ENCODE measurements around the gene TTC9B. TPM values are rescaled to one million over a fixed set of nuclear protein-coding genes. Genes with fewer than 3 reads are reported as not detected.

TTC9B gene
- total and polyA plus RNA-seq, 7 donors: 0.06 TPM; not detected in 6

DNA sequence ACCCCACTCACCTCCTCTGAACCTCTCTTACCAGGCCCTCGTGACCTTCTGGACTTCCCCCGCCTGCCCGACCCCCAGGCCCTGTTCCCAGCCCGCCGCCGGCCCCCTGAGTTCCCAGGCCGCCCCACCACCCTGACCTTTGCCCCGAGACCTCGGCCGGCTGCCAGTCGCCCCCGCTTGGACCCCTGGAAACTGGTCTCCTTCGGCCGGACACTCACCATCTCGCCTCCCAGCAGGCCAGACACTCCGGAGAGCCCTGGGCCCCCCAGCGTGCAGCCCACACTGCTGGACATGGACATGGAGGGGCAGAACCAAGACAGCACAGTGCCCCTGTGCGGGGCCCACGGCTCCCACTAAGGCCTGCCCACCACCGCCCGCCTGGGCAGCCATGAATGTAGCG lies 3.2 kb downstream of the TTC9B start:
- 87 to 91% (median 88%) methylated on average over 21 to 22 of the region's 22 CpGs for WGBS, 3 donors
- intact Hi-C loops (cut with DNase I): no loop called here
- DNase-seq: no peak
- Histone ChIP-seq H3K4me1 (peaks cover 9% of the 10 kb centered on the region), H3K4me3 (no peak overlapping the region), H3K9me3 (no peaks in the 10 kb centered on the region), H3K27me3 (ENCODE audit: insufficient read depth in 3 of 3, low read length in 2 of 3) (peaks cover 0 to 33% (median 8%) of the 10 kb centered on the region in 3 donors), H3K27ac (no peak overlapping the region), H3K36me3 (ENCODE audit: insufficient read depth in 1 of 2, low read depth in 1 of 2) (peaks cover 0 to 30% of the 10 kb centered on the region in 2 donors)
- TF ChIP-seq, protein P1, sequence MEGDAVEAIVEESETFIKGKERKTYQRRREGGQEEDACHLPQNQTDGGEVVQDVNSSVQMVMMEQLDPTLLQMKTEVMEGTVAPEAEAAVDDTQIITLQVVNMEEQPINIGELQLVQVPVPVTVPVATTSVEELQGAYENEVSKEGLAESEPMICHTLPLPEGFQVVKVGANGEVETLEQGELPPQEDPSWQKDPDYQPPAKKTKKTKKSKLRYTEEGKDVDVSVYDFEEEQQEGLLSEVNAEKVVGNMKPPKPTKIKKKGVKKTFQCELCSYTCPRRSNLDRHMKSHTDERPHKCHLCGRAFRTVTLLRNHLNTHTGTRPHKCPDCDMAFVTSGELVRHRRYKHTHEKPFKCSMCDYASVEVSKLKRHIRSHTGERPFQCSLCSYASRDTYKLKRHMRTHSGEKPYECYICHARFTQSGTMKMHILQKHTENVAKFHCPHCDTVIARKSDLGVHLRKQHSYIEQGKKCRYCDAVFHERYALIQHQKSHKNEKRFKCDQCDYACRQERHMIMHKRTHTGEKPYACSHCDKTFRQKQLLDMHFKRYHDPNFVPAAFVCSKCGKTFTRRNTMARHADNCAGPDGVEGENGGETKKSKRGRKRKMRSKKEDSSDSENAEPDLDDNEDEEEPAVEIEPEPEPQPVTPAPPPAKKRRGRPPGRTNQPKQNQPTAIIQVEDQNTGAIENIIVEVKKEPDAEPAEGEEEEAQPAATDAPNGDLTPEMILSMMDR (IDR thresholded peaks at IDR 0.05): no peak
- no peak for ATAC-seq

DNA sequence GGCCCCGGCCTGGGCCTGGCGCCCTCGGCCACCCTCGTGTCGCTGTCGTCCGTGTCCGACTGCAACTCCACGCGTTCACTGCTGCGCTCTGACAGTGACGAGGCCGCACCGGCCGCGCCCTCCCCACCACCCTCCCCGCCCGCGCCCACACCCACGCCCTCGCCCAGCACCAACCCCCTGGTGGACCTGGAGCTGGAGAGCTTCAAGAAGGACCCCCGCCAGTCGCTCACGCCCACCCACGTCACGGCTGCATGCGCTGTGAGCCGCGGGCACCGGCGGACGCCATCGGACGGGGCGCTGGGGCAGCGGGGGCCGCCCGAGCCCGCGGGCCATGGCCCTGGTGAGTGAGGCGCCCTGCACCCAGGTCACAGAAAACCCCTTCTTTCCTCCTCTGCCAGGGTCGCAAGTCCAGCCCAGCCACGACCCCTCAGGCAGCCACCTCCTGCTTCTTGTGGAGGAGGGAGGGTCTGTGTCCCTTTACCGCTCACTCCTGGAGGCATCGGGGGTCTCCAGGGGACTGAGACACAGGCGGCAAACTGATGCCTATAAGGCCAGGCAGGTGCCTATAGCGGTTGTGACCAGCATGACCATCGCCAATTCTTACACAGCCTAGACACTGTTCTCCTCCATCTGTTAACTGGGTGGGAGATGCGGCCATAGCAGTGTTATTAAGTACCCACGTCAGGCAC lies 4.2 kb downstream of the TTC9B start:
- ATAC-seq (no peak), DNase-seq (no peak)
- Histone ChIP-seq H3K4me3 (no peak overlapping the region), H3K27ac (no peak overlapping the region), H3K36me3 (ENCODE audit: insufficient read depth in 1 of 2, low read depth in 1 of 2) (peaks cover 0 to 39% of the 10 kb centered on the region in 2 donors), H3K27me3 (ENCODE audit: insufficient read depth in 3 of 3, low read length in 2 of 3) (peaks cover 0 to 29% (median 8%) of the 10 kb centered on the region in 3 donors), H3K9me3 (no peaks in the 10 kb centered on the region), H3K4me1 (peaks cover 5% of the 10 kb centered on the region)
- intact Hi-C loops (cut with DNase I): no loop called here
- 90 to 93% (median 91%) methylated on average over 40 to 50 of the region's 50 CpGs for WGBS, 3 donors
- TF ChIP-seq, protein P1 (IDR thresholded peaks at IDR 0.05): no peak

DNA sequence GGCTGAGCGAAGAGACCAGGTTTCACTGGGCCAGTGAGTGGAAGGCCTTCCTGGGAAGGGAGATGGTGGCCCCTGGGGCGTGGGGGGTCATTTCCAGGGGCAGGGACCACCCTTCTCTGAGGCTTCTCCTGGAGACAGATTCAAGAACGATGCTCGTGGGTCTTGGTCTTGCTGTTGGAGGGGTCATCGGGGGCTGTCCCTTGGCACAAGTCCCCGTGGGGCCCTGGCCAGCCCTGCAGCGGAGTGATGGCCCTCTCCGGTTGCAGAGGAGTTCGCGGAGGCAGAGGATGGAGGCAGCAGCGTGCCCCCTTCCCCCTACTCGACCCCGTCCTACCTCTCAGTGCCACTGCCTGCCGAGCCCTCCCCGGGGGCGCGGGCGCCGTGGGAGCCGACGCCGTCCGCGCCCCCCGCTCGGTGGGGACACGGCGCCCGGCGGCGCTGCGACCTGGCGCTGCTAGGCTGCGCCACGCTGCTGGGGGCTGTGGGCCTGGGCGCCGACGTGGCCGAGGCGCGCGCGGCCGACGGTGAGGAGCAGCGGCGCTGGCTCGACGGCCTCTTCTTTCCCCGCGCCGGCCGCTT lies 4.8 kb downstream of the TTC9B start:
- Histone ChIP-seq H3K36me3 (ENCODE audit: insufficient read depth in 1 of 2, low read depth in 1 of 2) (peaks cover 0 to 46% of the 10 kb centered on the region in 2 donors), H3K4me3 (no peak overlapping the region), H3K27ac (no peak overlapping the region), H3K4me1 (peaks cover 5% of the 10 kb centered on the region), H3K9me3 (no peaks in the 10 kb centered on the region), H3K27me3 (ENCODE audit: insufficient read depth in 3 of 3, low read length in 2 of 3) (peaks cover 0 to 25% (median 6%) of the 10 kb centered on the region in 3 donors)
- 88 to 89% (median 88%) methylated on average over 42 to 53 of the region's 53 CpGs for WGBS, 3 donors
- no peak for DNase-seq
- intact Hi-C loops (cut with DNase I): no loop called here
- TF ChIP-seq, protein P1 (IDR thresholded peaks at IDR 0.05): no peak
- ATAC-seq: no peak

DNA sequence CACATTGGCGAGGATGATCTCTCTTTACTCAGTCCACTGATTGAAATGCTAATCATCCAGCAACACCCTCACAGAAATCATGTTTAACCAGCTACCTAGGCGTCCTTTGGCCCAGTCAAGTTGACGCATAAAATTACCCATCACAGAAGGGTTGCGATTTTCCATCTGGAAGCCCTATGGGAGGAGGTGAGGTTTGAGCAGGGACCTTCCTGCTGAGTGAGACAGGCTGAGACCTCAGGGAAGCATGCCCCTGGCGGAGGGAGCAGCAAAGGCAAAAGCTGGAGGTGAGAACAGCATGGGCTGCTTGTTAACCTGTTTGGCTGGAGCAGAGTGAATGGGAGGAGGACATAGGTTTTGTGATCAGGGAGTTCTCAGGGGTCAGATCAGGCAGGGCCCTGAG lies 7.3 kb downstream of the TTC9B start:
- TF ChIP-seq, protein P1 (IDR thresholded peaks at IDR 0.05): no peak
- H3K27ac ChIP-seq: no peak overlapping the region
- no peak for DNase-seq
- H3K4me3 ChIP-seq: no peak overlapping the region
- H3K27me3 ChIP-seq (ENCODE audit: insufficient read depth in 3 of 3, low read length in 2 of 3): peaks cover 0 to under 1% (median 0%) of the 10 kb centered on the region in 3 donors
- 91 to 94% (median 93%) methylated on average over 5 of the region's 5 CpGs for WGBS, 3 donors
- ATAC-seq: no peak
- H3K4me1 ChIP-seq: no peaks in the 10 kb centered on the region
- no peaks in the 10 kb centered on the region for H3K9me3 ChIP-seq
- peaks cover 0 to 65% of the 10 kb centered on the region in 2 donors for H3K36me3 ChIP-seq (ENCODE audit: insufficient read depth in 1 of 2, low read depth in 1 of 2)
- intact Hi-C loops (cut with DNase I): no loop called here
